ENCODE measurements around the gene PPM1N.

The PPM1N gene

DNA sequence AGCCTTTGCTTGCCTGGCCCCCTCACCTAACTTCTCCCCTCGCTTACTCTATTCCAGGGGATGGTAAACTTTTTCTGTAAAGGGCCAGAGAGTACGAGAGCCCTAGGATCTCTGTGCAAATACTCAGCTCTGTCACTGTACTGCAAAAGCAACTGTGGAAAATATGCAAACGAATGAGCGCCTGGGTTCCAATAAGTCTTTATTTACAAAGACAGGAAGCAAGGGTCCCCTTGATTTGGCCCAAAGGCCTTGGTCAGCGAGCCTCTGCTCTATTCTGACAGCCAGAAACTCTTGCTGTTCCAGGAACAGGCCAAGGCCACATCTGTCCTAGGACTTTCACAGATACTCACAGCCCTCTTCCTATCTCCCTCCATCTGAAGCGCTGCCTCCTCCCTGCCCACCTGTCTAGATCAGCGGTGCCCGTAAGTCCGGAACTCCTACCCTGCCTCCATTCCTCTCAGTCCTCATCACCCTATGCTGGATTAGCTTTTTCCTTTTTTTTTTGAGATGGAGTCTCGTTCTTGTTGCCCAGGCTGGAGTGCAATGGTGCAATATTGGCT lies 49.0 kb downstream of the PPM1N start:
- no peak for DNase-seq

DNA sequence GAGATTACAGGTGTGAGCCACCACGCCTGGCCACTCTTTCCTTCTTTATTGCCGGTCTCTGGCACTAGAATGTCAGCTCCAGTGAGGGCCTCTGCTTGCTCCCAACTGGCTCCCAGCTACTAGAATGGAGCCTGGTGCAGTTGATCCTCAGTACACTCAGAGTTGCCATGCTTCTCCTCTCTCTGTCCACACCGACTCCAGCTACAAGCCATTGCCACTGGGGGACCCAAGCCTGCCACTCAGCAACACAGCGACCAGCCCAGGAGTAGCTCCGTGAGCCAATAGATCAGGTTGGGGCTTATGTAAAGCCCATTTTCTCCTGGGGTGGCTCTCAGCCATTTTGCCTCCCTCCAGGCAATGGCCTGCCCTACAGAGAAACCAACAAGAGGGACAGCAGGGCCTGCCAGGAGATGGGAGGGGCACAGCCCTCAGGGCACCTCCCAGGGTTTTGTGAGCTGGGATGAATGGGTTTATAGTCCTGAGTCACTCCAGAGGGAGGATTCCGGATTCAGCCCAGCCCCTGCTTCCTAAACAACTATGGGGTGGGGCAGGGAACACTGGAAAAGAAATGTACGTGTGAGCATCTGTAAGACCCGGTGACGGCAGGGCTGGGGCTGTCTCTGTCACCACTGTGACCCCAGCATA lies 49.8 kb downstream of the PPM1N start:
- no peak for DNase-seq
